Muscle layer of colon (tissue), 2 donors: ENCODE measurements around the gene ULBP1.
"Not testable (repeated sequence)": the region's sequence is repeated elsewhere in the genome, so short reads cannot be mapped to it uniquely, and the experiment has no call there.

Experiments used
- H3K27ac ChIP-seq: one replicate; pipeline ENCODE4 v1.7.0; 2013; ENCODE audit warnings: low read depth, mild to moderate bottlenecking, low read length, moderate library complexity
- H3K27me3 ChIP-seq, 2 donors: one replicate each; pipeline ENCODE4 v1.7.0; 2013; ENCODE audit warnings: low read length in 2 of 2, mild to moderate bottlenecking in 2 of 2; ENCODE audit not compliant: insufficient read depth in 2 of 2, control insufficient read depth in 1 of 2
- H3K36me3 ChIP-seq: one replicate; pipeline ENCODE4 v1.7.0; 2013; ENCODE audit warnings: mild to moderate bottlenecking, low read length; ENCODE audit not compliant: insufficient read depth
- H3K4me1 ChIP-seq: one replicate; pipeline ENCODE4 v1.7.0; 2013; ENCODE audit warnings: mild to moderate bottlenecking, low read length; ENCODE audit not compliant: insufficient read depth
- H3K4me3 ChIP-seq, 2 donors: one replicate each; pipeline ENCODE4 v1.7.0; 2013; ENCODE audit warnings: low read length in 2 of 2, low read depth in 1 of 2, mild to moderate bottlenecking in 1 of 2, moderate library complexity in 1 of 2
- H3K9ac ChIP-seq: one replicate; pipeline ENCODE4 v1.7.0; 2013; ENCODE audit warnings: low read length
- H3K9me3 ChIP-seq: one replicate; pipeline ENCODE4 v1.7.0; 2013; ENCODE audit warnings: mild to moderate bottlenecking, low read length
- donor health status: abdominal sarcoma.
- donor health status: Adenocarcinoma of cecum.

Gene ULBP1

DNA sequence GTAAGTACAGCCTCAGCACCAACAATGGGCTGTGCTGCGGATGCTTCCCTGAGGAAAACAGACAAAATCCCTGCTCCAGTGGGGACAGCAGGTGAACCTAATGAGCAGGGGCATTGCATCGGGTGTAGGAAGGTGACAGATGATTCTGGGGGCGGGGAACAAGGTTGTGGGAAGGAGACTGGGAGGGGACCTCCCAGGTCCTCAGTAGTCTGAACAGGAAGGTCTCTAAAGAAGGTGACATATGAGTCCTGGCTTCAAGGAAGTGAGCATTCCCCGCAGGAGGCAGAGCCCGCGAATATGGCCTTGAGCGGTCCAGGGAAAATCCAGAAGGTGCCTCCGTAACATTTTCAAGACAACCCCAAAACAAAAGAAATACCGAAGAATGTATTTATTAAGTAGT, 19.4 kb downstream of the ULBP1 start:
- Histone ChIP-seq H3K27me3 (peaks cover 43 to 67% of the 10 kb centered on the region in 2 donors), H3K4me1 (no peaks in the 10 kb centered on the region), H3K9ac (no peak overlapping the region), H3K4me3 (no peak overlapping the region), H3K36me3 (no peaks in the 10 kb centered on the region), H3K27ac (no peak overlapping the region), H3K9me3 (peaks cover 7% of the 10 kb centered on the region)

- no peak overlapping the region for H3K9ac ChIP-seq
Measured at GRCh38 chr6:149984773-149985172, 21.0 kb downstream of the ULBP1 start.

GRCh38 chr6:149985481-149985937, 21.8 kb downstream of the ULBP1 start:
- Histone ChIP-seq H3K9ac (no peak overlapping the region), H3K36me3 (no peaks in the 10 kb centered on the region), H3K27ac (no peak overlapping the region), H3K9me3 (peaks cover 17% of the 10 kb centered on the region), H3K4me1 (peaks cover 10% of the 10 kb centered on the region), H3K27me3 (peaks cover 65 to 79% of the 10 kb centered on the region in 2 donors), H3K4me3 (no peak overlapping the region)

More at GRCh38 chr6:149984773-149985172, 21.0 kb downstream of the ULBP1 start:
- Histone ChIP-seq H3K4me3 (no peak overlapping the region), H3K27ac (no peak overlapping the region), H3K9me3 (peaks cover 17% of the 10 kb centered on the region), H3K27me3 (peaks cover 59 to 76% of the 10 kb centered on the region in 2 donors), H3K4me1 (peaks cover 3% of the 10 kb centered on the region), H3K36me3 (no peaks in the 10 kb centered on the region)

DNA sequence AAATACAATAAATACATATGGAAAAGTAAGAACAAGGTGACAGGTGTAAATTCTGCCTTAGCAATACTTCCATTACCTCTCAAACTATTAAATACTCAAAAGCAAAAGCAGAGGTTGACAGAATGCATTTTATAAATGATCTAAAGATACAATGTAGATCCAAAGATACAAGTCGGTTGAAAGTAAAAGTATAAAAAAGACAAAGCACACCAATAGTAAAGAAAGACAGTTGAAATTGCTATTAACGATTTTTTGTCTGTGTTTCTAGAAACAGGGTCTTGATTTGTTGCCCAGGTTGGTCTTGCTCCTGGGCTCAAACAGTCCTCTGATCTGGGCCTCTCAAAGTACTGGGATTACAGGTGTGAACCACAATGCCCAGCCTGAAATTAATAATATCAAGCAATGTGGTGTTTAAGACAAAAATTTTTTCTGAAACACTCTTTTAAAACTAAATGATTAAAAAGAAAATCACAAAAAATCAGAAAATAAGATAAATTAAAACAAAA, 23.9 kb downstream of the ULBP1 start:
- Histone ChIP-seq H3K9ac (no peak overlapping the region), H3K4me1 (peaks cover 20% of the 10 kb centered on the region), H3K27me3 (peaks cover 80 to 90% of the 10 kb centered on the region in 2 donors), H3K36me3 (no peaks in the 10 kb centered on the region), H3K27ac (no peak overlapping the region), H3K4me3 (no peak overlapping the region), H3K9me3 (peaks cover 17% of the 10 kb centered on the region)

GRCh38 chr6:149988550-149989346, 25.0 kb downstream of the ULBP1 start:
- H3K36me3 ChIP-seq = no peaks in the 10 kb centered on the region
- H3K4me3 ChIP-seq = no peak overlapping the region
- no peak overlapping the region for H3K27ac ChIP-seq
- peaks cover 20% of the 10 kb centered on the region for H3K4me1 ChIP-seq
- no peak overlapping the region for H3K9ac ChIP-seq
- peaks cover 17% of the 10 kb centered on the region for H3K9me3 ChIP-seq
- H3K27me3 ChIP-seq = peaks cover 75 to 89% of the 10 kb centered on the region in 2 donors

GRCh38 chr6:149990212-149990660, 26.5 kb downstream of the ULBP1 start:
- Histone ChIP-seq H3K9ac (no peak overlapping the region), H3K9me3 (peaks cover 17% of the 10 kb centered on the region), H3K4me1 (peaks cover 20% of the 10 kb centered on the region), H3K4me3 (no peak overlapping the region), H3K36me3 (no peaks in the 10 kb centered on the region), H3K27me3 (peaks cover 77 to 92% of the 10 kb centered on the region in 2 donors), H3K27ac (no peak overlapping the region)

GRCh38 chr6:149990661-149991471, 27.1 kb downstream of the ULBP1 start:
- H3K27me3 ChIP-seq = peaks cover 75 to 92% of the 10 kb centered on the region in 2 donors
- no peaks in the 10 kb centered on the region for H3K36me3 ChIP-seq
- H3K4me1 ChIP-seq = peaks cover 20% of the 10 kb centered on the region
- H3K9ac ChIP-seq = no peak overlapping the region
- peaks cover 17% of the 10 kb centered on the region for H3K9me3 ChIP-seq
- no peak overlapping the region for H3K27ac ChIP-seq
- H3K4me3 ChIP-seq = no peak overlapping the region

GRCh38 chr6:149991472-149991795, 27.7 kb downstream of the ULBP1 start:
- not testable (repeated sequence) for H3K36me3 ChIP-seq, H3K4me3 ChIP-seq, H3K27ac ChIP-seq, H3K9ac ChIP-seq
- peaks cover 20% of the 10 kb centered on the region for H3K4me1 ChIP-seq
- peaks cover 17% of the 10 kb centered on the region for H3K9me3 ChIP-seq
- H3K27me3 ChIP-seq = peaks cover 74 to 92% of the 10 kb centered on the region in 2 donors

DNA sequence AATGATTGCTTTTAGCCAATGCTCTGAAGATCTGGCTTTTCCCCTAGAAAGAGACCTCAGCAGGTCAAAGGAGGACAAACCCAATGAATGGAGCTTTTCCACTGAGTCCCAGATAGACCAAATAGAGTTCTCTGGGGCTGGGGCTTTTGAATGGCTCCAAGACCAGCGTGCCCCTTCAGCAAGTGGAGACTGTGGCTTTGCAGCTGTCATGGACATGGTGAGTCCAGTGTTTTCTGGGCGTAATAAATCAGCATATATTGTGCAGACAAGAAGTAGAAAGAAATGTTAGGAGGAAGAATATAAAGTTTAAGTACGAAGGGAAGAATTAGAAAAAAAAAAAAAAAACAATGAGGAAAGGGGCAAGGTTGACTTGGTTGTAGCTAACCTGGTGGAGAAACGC, 28.1 kb downstream of the ULBP1 start:
- H3K27me3 ChIP-seq = peaks cover 72 to 89% of the 10 kb centered on the region in 2 donors
- no peak overlapping the region for H3K27ac ChIP-seq
- no peak overlapping the region for H3K9ac ChIP-seq
- H3K9me3 ChIP-seq = peaks cover 17% of the 10 kb centered on the region
- H3K4me1 ChIP-seq = peaks cover 20% of the 10 kb centered on the region
- H3K36me3 ChIP-seq = no peaks in the 10 kb centered on the region
- H3K4me3 ChIP-seq = no peak overlapping the region

- H3K9me3 ChIP-seq = no peaks in the 10 kb centered on the region
- H3K4me1 ChIP-seq = peaks cover 12% of the 10 kb centered on the region
- H3K27ac ChIP-seq = no peak overlapping the region
- no peak overlapping the region for H3K4me3 ChIP-seq
- H3K9ac ChIP-seq = no peak overlapping the region
- H3K36me3 ChIP-seq = no peaks in the 10 kb centered on the region
- H3K27me3 ChIP-seq = peaks cover 50 to 75% of the 10 kb centered on the region in 2 donors
Measured at GRCh38 chr6:149995235-149995750, 31.6 kb downstream of the ULBP1 start.

DNA sequence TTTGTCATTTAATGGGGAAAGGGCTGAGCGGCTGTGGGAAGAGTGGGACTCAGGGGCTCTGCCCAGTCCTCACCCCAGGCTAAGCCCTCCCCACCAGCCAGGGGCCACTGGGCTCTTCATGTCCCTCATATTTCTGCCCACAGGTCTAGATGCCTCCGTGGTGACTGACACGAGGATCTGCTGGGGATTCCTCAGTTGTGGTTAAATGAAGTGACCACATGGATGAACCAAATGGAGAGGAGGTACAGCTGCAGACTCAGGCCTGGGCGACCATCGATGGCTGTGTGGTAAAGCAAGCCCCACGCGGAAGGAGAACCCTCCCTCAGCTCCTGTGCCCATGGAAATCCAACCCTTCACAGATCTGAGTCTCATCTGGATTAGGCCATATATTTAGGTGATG, 32.2 kb downstream of the ULBP1 start:
- H3K9me3 ChIP-seq = no peaks in the 10 kb centered on the region
- H3K27ac ChIP-seq = no peak overlapping the region
- no peaks in the 10 kb centered on the region for H3K36me3 ChIP-seq
- H3K9ac ChIP-seq = no peak overlapping the region
- no peak overlapping the region for H3K4me3 ChIP-seq
- peaks cover 5% of the 10 kb centered on the region for H3K4me1 ChIP-seq
- H3K27me3 ChIP-seq = peaks cover 44 to 68% of the 10 kb centered on the region in 2 donors
